Colon (tissue), 2 donors: ENCODE results near the gene C16orf78.

ENCODE experiments used
- FAIRE-seq: peaks from 2 replicates; lab custom pipeline; 2012; peaks lifted over from hg19 to GRCh38; lab: Jason Lieb, UNC
- donor health status: control.
- donor health status: control.

The C16orf78 gene

GRCh38 chr16:49431591-49432290 is 58.1 kb downstream of the C16orf78 start:
- FAIRE-seq, result no peak

- no peak for FAIRE-seq
Measured at GRCh38 chr16:49434733-49435132, 61.1 kb downstream of the C16orf78 start.

- FAIRE-seq, result no peak
Measured at GRCh38 chr16:49436181-49436580, 62.6 kb downstream of the C16orf78 start.

GRCh38 chr16:49437344-49437743 is 63.7 kb downstream of the C16orf78 start:
- FAIRE-seq, result no peak

GRCh38 chr16:49439050-49439449 is 65.4 kb downstream of the C16orf78 start:
- no peak for FAIRE-seq

GRCh38 chr16:49439676-49440075 is 66.1 kb downstream of the C16orf78 start:
- no peak for FAIRE-seq

- no peak for FAIRE-seq
Measured at GRCh38 chr16:49440156-49441065, 66.8 kb downstream of the C16orf78 start.

GRCh38 chr16:49441366-49441780 is 67.8 kb downstream of the C16orf78 start:
- FAIRE-seq, result no peak

- no peak for FAIRE-seq
Measured at GRCh38 chr16:49442805-49443204, 69.2 kb downstream of the C16orf78 start.

- FAIRE-seq, result no peak
Measured at GRCh38 chr16:49443576-49443975, 70.0 kb downstream of the C16orf78 start.

GRCh38 chr16:49446805-49447204 is 73.2 kb downstream of the C16orf78 start:
- no peak for FAIRE-seq
